ENCODE results near the gene PCYT2. TPM values are rescaled to one million over a fixed set of nuclear protein-coding genes. Genes with fewer than 3 reads are reported as not detected.
A peak's percentile ranks its signal among the peaks of the same experiment; 100 is the strongest.

Gene PCYT2
- total and polyA plus RNA-seq, 9 of the 15 experiments (the other 6 are each of a cell fraction or from before 2014, with no cell fraction given), result 0.92 to 134 (median 82.5) TPM

DNA sequence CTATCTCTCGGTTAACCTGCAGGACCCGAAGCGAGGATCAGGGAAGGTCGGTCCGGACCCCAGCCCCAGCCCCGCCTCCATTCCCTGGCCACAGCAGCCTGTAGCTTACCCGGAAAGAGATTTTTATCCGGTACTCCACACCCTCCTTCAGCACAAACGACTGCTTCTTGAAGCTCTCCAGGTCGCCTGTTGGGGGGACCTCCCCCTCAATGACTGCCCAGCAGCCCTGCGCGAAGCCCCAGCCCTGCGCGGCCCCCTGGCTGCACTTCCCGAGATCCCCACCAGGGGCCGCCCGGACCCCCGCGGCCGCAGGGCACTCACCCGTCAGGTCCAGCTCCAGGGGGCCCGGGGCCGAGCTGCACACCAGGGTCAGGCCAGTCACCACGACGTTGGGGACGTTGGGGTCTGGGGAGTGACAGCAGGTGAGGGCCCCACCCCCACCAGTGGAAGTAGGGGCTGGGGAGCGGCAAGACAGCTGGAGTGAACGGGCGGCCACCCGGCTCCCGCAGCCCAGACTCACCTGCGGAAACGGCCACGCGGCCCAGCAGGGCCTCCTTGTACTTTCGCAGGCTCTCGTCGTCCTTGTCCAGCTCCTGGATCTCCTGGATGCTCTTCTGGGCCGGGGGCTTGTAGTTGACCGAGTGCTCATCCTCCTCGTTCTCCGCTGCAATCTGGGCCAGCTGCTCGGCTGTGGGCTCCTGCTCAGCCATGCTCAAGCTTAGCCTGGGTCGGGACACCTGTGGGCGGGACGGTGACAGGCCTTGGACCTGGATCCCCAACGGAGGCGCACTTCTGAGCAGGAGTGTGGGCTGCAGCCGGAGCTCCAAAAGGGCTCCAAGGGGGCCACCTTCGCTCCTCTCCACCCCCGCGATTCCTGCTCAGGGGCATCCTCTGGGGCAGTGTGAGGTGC, 41.7 kb downstream of the PCYT2 start (continued):
- TF ChIP-seq, protein P1, sequence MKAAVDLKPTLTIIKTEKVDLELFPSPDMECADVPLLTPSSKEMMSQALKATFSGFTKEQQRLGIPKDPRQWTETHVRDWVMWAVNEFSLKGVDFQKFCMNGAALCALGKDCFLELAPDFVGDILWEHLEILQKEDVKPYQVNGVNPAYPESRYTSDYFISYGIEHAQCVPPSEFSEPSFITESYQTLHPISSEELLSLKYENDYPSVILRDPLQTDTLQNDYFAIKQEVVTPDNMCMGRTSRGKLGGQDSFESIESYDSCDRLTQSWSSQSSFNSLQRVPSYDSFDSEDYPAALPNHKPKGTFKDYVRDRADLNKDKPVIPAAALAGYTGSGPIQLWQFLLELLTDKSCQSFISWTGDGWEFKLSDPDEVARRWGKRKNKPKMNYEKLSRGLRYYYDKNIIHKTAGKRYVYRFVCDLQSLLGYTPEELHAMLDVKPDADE (conservative IDR thresholded peaks at IDR 0.05; ENCODE audit: control insufficient read depth, low read depth, low read length), result 0 out of 2 replicates have a peak, but pooled peaks have one; percentile 34
- TF ChIP-seq RBM22 (IDR thresholded peaks at IDR 0.05; ENCODE audit: low read depth, low read length, poor library complexity, severe bottlenecking) (peak; percentile 89), ETV5 (CRISPR knock-in tag; IDR thresholded peaks at IDR 0.05; ENCODE audit: low read depth) (no peak), PHTF2 (CRISPR knock-in tag; IDR thresholded peaks at IDR 0.05) (no peak), ZKSCAN1 (IDR thresholded peaks at IDR 0.05; ENCODE audit: low read depth, low read length) (no peak), BRF1 (IDR thresholded peaks at IDR 0.05; ENCODE audit: borderline replicate concordance, extremely low read depth, insufficient read length) (no peak), NEUROD1 (IDR thresholded peaks at IDR 0.05; ENCODE audit: borderline replicate concordance, low read depth, low read length, partially characterized antibody) (no peak), RBM14 (IDR thresholded peaks at IDR 0.05; ENCODE audit: borderline replicate concordance, insufficient read depth, low read depth, low read length) (peak; percentile 60; the same call in 1 of the 2 replicates), SMC3 (conservative IDR thresholded peaks at IDR 0.05; ENCODE audit: insufficient read depth, low read depth, low read length) (peak; percentile 63), ZBTB12 (CRISPR knock-in tag; IDR thresholded peaks at IDR 0.05) (no peak), TFAP4 (CRISPR knock-in tag; IDR thresholded peaks at IDR 0.05; ENCODE audit: borderline replicate concordance) (peak; percentile 71), DDX20 (tag; IDR thresholded peaks at IDR 0.05; ENCODE audit: low read depth) (no peak), ZNF589 (CRISPR knock-in tag; IDR thresholded peaks at IDR 0.05; ENCODE audit: low read depth) (no peak), CBX5 (IDR thresholded peaks at IDR 0.05; ENCODE audit: borderline replicate concordance, low read depth) (no peak), MTF1 (CRISPR knock-in tag; IDR thresholded peaks at IDR 0.05; ENCODE audit: borderline replicate concordance) (no peak), HCFC1 (IDR thresholded peaks at IDR 0.05; ENCODE audit: low read depth, low read length) (0 out of 2 replicates have a peak, but pooled peaks have one; percentile 11), KLF6 (CRISPR knock-in tag; IDR thresholded peaks at IDR 0.05; ENCODE audit: borderline replicate concordance) (no peak), TARDBP (IDR thresholded peaks at IDR 0.05) (no peak)
- TF ChIP-seq, protein P2, sequence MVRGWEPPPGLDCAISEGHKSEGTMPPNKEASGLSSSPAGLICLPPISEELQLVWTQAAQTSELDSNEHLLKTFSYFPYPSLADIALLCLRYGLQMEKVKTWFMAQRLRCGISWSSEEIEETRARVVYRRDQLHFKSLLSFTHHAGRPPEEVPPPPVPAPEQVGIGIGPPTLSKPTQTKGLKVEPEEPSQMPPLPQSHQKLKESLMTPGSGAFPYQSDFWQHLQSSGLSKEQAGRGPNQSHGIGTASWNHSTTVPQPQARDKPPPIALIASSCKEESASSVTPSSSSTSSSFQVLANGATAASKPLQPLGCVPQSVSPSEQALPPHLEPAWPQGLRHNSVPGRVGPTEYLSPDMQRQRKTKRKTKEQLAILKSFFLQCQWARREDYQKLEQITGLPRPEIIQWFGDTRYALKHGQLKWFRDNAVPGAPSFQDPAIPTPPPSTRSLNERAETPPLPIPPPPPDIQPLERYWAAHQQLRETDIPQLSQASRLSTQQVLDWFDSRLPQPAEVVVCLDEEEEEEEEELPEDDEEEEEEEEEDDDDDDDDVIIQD (CRISPR knock-in tag; IDR thresholded peaks at IDR 0.05), result no peak
- TF ChIP-seq, protein P3, sequence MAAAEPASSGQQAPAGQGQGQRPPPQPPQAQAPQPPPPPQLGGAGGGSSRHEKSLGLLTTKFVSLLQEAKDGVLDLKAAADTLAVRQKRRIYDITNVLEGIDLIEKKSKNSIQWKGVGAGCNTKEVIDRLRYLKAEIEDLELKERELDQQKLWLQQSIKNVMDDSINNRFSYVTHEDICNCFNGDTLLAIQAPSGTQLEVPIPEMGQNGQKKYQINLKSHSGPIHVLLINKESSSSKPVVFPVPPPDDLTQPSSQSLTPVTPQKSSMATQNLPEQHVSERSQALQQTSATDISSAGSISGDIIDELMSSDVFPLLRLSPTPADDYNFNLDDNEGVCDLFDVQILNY (CRISPR knock-in tag; IDR thresholded peaks at IDR 0.05), result no peak
